HG02852 (cell line): Measurements from ENCODE around the gene DNAH17.

Experiments
- ATAC-seq: cut with Tn5 transposase; IDR thresholded peaks from one replicate; pipeline ENCODE4 v1.9.1; 2021; ENCODE audit warnings: mild to moderate bottlenecking, moderate library complexity; ENCODE audit not compliant: unreplicated experiment

The DNAH17 gene

GRCh38 chr17:78397681-78398101, 179.5 kb downstream of the DNAH17 start:
- no peak for ATAC-seq

DNA sequence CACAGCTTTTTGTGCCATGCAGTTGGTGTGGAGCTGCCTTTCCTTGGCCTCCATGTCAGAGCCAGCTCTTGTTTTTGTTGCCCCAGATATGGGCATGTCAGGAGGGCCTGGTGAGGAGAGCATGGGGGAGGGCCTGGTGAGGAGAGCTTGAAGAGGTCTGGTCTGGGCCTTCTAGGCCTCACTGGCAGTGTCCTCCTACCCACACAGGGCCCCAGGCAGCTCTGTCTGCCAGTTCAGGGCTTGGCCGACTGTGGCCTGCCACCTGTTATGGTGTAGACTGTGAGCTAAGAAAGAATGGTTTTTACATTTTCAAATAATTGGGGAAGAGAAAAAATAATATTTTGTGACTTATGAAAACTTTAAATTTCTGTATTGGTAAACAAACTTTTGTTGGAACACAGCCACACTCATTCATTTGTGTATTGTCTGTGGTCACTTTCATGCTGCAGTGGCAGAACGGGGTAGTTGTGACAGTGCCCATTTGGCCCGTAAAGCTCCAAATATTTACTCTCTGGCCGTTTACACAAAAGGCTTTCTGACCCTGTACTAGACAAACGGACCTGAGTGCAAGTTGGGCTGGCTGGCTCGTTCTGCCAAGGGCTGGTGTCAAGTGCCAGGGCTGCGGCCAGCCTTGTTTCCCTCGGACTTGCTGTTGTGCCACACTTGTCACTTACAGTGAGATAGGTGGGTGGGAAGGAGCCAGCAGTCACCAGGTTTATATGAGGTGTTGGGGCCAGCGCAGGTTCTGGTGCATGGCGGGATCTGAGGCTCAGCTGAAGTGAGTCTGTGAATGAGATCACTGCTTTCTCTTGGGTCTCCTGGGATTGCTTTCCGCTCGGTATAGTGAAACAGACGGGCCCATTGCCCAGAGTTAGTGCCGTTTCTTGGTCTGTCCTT, 180.5 kb downstream of the DNAH17 start:
- ATAC-seq: no peak

GRCh38 chr17:78395155-78395554, 182.0 kb downstream of the DNAH17 start:
- ATAC-seq: no peak

- no peak for ATAC-seq
Observed at GRCh38 chr17:78394209-78394608, 183.0 kb downstream of the DNAH17 start.

DNA sequence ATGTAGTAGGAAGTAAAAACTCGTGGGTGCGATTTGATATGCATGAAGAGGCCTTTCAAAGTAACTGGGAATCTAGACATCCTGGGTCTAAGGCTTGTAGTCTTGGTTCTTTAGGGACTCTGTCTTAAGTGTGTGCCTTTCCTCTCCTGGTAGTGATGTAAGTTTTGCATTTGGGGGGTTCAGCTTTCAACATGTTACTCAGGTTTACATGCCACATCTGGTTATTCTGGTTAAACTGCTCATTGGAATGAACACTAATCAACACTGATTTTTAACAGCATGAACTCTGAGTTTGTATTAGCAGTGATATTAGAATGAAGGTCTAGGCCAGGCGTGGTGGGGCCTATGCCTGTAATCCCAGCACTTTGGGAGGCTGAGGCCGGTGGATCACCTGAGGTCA, 183.6 kb downstream of the DNAH17 start:
- ATAC-seq: no peak

DNA sequence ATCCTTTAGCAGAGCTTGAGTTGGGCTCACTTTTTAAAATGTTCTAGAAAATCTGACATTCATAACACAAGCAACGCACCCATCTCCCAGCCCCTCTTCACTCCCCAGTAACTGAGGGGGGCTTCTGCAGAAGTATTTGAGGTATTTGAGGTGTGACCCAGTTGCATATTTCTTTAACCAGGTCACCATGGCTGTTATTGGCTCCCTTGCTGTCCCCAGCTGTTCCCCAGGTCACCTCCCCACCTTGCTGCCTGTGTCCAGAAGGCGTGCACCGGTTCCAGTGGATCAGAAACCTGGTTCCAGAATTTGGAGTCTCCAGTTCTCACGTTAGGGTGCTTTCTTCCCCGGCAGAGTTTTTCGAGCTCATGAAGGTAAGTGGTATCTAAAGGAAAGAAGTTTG, 184.9 kb downstream of the DNAH17 start:
- no peak for ATAC-seq

DNA sequence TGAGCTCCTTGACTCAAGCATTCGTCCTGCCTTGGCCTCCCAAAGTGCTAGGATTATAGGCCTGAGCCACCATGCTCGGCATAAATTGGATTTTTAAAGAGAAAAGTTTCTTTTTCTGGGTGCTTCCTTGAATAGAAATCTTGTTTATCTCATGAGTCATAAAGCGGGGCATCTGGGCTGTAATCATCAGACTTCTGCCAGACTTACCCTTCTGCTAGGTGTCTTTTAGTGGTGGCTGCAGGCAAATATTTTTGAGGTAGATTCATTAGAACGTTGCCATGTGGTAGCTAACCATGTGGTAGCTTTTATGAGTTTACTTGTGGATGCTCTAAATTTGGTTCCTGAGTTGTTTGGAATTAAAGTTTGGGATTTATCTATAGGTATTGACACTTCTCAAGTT, 185.4 kb downstream of the DNAH17 start:
- ATAC-seq: no peak

DNA sequence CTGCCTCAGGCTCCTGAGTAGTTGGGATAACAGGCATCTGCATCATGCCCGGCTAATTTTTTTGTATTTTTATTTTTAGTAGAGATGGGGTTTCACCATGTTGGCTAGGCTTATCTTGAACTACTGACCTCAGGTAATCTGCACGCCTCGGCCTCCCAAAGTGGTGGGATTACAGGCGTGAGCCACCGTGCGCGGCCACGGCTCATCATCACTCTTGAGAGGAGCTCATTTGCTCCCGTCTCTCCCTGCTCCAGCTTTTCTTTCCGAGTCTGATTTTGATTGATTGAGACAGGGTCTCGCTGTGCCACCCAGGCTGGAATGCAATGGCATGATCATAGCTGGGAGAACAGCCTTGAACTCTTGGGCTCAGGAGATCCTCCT, 186.2 kb downstream of the DNAH17 start:
- ATAC-seq: no peak

DNA sequence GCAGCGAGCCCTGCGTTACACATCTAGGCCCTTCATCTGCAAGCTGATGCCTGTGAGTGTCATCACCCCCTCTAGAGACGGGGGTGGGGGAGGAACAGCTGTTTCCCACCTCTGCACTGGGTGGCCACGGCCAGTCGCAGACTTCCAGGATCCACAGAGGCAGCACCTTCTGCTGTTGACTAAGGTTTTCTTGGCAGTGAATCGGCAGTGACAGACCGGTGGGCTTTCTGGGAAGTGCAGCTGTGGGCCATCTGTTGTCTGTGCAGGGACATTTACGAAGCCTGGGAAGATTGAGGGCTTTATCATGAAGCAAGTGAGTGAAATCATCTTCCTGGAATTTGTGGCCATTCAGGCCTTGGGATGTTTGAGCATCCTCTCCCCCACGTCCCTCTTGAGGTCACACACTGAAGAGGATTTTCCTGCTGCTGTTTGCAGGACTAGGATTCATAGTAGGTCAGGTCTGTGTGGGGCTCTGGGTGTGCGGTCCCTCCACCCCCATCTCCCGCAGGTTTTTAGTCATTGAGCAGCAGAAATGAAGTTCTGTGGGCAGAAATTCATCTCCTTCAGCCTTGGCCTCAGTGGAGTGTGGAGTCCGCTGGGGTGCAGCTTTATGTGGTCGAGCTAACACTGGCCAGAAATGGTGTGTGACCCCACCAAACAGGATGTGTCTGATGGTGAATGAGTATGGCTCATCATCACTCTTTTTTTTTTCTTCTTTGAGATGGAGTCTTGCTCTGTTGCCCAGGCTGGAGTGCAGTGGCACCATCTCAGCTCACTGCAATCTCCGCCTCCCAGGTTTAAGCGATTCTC, 186.8 kb downstream of the DNAH17 start:
- ATAC-seq: no peak

- ATAC-seq: no peak
Observed at GRCh38 chr17:78387977-78388941, 188.9 kb downstream of the DNAH17 start.

- ATAC-seq: no peak
Observed at GRCh38 chr17:78384479-78385175, 192.6 kb downstream of the DNAH17 start.

- no peak for ATAC-seq
Observed at GRCh38 chr17:78383725-78384471, 193.3 kb downstream of the DNAH17 start.

GRCh38 chr17:78381601-78382232, 195.5 kb downstream of the DNAH17 start:
- no peak for ATAC-seq

GRCh38 chr17:78380370-78380769, 196.8 kb downstream of the DNAH17 start:
- no peak for ATAC-seq

DNA sequence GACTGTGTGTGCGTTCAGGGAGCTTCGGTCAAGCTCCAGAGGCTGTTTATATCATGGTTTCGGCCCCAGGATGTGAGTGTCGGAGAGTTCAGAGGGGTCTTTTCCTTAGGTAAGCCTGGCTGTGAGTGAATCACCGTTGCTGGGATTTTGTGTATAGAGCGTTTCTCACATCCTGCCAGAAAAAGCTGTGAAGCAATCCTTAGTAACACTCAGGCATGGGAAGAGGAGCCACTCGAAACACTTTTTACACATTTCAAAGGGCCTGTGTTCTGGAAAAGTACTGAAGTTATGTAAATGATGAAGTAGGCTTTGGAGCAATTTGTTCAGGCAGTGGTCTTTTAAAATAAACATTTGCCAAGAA, 198.1 kb downstream of the DNAH17 start:
- no peak for ATAC-seq

DNA sequence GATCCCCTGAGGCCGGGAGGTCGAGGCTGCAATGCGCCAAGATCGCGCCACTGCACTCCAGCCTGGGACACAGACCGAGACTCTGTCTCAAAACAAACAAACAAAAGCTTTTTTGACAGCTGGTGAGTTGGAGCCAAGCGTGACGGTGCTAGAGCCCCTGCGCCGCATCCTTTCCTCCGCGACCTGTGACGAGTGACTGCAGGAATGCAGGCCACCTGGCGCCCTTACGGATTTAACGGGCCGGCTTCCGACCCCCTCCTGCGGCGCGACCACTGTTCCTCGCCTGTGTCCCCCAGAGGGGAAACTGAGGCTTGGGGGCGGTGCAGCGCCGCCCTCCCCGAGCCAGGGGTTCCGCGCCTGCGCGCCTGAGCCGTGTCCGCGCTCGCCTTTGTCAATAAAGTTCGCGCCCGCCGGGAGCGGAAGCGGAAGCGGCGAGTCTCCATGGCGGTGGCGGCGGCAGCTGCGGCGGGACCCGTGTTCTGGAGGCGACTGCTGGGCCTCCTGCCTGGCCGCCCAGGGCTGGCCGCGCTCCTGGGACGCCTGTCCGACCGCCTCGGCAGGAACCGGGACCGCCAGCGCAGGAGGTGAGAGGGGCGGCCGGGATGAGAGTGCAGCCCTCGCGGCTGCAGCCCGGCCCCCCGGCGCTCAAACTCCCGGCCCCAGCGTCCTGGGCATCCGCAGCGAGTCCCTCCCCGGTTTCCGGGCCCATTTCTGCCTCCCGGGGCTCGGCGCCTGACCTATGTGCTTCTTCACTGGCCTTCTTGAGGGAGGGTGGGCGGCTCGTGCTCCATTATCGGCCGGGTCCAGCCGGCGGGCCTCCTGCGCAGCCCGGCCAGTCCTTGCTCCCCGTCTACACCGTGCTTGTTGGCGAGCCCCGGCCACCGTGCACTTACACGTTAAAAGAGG, 198.7 kb downstream of the DNAH17 start, which contains the start of gene PGS1:
Gene PGS1, plus strand, starts transcription at position 425 of the 906 bp plus-strand sequence. Its CDS starts 17 bp downstream, at position 442.
- ATAC-seq: no peak

GRCh38 chr17:78377858-78378224, 199.4 kb downstream of the DNAH17 start:
- no peak for ATAC-seq

GRCh38 chr17:78376161-78376560, 201.0 kb downstream of the DNAH17 start:
- no peak for ATAC-seq
